Measurements from ENCODE around the gene CASP4. TPM values are rescaled to one million over a fixed set of nuclear protein-coding genes. Genes with fewer than 3 reads are reported as not detected.

The CASP4 gene
- total and polyA plus RNA-seq, 9 of the 15 experiments (the other 6 are each of a cell fraction or from before 2014, with no cell fraction given) = 0.15 to 0.42 (median 0.27) TPM; not detected in 1

- Histone ChIP-seq H3K36me3 (ENCODE audit: control insufficient read depth, insufficient read depth, low read length) (no peaks in the 10 kb centered on the region), H3K9ac (ENCODE audit: insufficient read depth in 1 of 2, low read depth in 2 of 2, low read length in 2 of 2) (no peak overlapping the region), H3K9me3 (replicated peaks; ENCODE audit: control insufficient read depth, insufficient read depth, low read depth, low read length) (no peaks in the 10 kb centered on the region; the same call in 1 of the 2 replicates), H3K79me2 (ENCODE audit: control insufficient read depth, insufficient read depth, low read length) (no peaks in the 10 kb centered on the region), H3K4me1 (replicated peaks in 1 of 2; ENCODE audit: control insufficient read depth in 2 of 2, insufficient read depth in 2 of 2, low read length in 2 of 2) (no peaks in the 10 kb centered on the region), H3K4me2 (ENCODE audit: insufficient read depth, low read length) (no peak overlapping the region), H3K9me1 (ENCODE audit: control insufficient read depth, insufficient read depth, low read length) (no peaks in the 10 kb centered on the region), H3K4me3 (no peak overlapping the region), H4K20me1 (replicated peaks; ENCODE audit: control insufficient read depth, insufficient read depth, low read length) (no peaks in the 10 kb centered on the region), H3K27me3 (ENCODE audit: control insufficient read depth in 2 of 2, insufficient read depth in 2 of 2, low read length in 2 of 2) (no peaks in the 10 kb centered on the region), H2AFZ (ENCODE audit: low read depth, low read length) (no peak overlapping the region), H3K27ac (ENCODE audit: extremely low read depth, low read depth, low read length) (no peak overlapping the region)
- ChIA-PET CTCF (ENCODE audit: low intra/inter-chr PET ratio) (no interaction called here), POLR2A (no interaction called here)
- BruUV-seq (replicated peaks) = no TSS peak
- DNase-seq (ENCODE audit: extremely low read depth in 1 of 4, low spot score in 3 of 4) (no peak), FAIRE-seq (no peak), ATAC-seq (no peak)
- in situ Hi-C loops (cut with MboI) = no loop called here
- WGBS (ENCODE audit: insufficient coverage, low coverage, missing lambda C conversion rate) = 2% methylated on average over 5 of the region's 5 CpGs
- intact Hi-C loops (cut with micrococcal nuclease) = no loop called here
- no peak for TF ChIP-seq PML (IDR thresholded peaks at IDR 0.05; ENCODE audit: low read length)
- TF ChIP-seq HNRNPK (IDR thresholded peaks at IDR 0.05; ENCODE audit: low read depth, low read length, poor library complexity, severe bottlenecking) = no peak
- TF ChIP-seq HIVEP1 (CRISPR knock-in tag; IDR thresholded peaks at IDR 0.05) = no peak
- TF ChIP-seq, protein P1, sequence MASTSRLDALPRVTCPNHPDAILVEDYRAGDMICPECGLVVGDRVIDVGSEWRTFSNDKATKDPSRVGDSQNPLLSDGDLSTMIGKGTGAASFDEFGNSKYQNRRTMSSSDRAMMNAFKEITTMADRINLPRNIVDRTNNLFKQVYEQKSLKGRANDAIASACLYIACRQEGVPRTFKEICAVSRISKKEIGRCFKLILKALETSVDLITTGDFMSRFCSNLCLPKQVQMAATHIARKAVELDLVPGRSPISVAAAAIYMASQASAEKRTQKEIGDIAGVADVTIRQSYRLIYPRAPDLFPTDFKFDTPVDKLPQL (IDR thresholded peaks at IDR 0.05; ENCODE audit: extremely low read depth, insufficient read length) = no peak
- no peak for TF ChIP-seq HCFC1 (IDR thresholded peaks at IDR 0.05; ENCODE audit: low read depth, low read length)
- TF ChIP-seq ZNF232 (CRISPR knock-in tag; IDR thresholded peaks at IDR 0.05) = no peak
- TF ChIP-seq, protein P2, sequence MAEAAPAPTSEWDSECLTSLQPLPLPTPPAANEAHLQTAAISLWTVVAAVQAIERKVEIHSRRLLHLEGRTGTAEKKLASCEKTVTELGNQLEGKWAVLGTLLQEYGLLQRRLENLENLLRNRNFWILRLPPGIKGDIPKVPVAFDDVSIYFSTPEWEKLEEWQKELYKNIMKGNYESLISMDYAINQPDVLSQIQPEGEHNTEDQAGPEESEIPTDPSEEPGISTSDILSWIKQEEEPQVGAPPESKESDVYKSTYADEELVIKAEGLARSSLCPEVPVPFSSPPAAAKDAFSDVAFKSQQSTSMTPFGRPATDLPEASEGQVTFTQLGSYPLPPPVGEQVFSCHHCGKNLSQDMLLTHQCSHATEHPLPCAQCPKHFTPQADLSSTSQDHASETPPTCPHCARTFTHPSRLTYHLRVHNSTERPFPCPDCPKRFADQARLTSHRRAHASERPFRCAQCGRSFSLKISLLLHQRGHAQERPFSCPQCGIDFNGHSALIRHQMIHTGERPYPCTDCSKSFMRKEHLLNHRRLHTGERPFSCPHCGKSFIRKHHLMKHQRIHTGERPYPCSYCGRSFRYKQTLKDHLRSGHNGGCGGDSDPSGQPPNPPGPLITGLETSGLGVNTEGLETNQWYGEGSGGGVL (CRISPR knock-in tag; IDR thresholded peaks at IDR 0.05) = no peak
- TF ChIP-seq MBD1 (CRISPR knock-in tag; IDR thresholded peaks at IDR 0.05) = no peak
- no peak for TF ChIP-seq SRSF7 (optimal IDR thresholded peaks at IDR 0.05; ENCODE audit: low read depth, low read length)
- TF ChIP-seq ZBTB11 (CRISPR knock-in tag; IDR thresholded peaks at IDR 0.05) = no peak
- TF ChIP-seq, protein P3, sequence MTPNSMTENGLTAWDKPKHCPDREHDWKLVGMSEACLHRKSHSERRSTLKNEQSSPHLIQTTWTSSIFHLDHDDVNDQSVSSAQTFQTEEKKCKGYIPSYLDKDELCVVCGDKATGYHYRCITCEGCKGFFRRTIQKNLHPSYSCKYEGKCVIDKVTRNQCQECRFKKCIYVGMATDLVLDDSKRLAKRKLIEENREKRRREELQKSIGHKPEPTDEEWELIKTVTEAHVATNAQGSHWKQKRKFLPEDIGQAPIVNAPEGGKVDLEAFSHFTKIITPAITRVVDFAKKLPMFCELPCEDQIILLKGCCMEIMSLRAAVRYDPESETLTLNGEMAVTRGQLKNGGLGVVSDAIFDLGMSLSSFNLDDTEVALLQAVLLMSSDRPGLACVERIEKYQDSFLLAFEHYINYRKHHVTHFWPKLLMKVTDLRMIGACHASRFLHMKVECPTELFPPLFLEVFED (CRISPR knock-in tag; conservative IDR thresholded peaks at IDR 0.05) = no peak
- TF ChIP-seq ARID1B (IDR thresholded peaks at IDR 0.05) = no peak
- TF ChIP-seq ZNF239 (CRISPR knock-in tag; IDR thresholded peaks at IDR 0.05) = no peak
These were observed 2.6 kb downstream of the CASP4 start for GRCh38 chr11:104965735-104966134.

All from K562 (cell line).